D721Med (cell line): ENCODE measurements around the gene SH3RF3.

Experiments
- DNase-seq: peaks from one replicate; pipeline ENCODE4 v3.0.0; 2011; ENCODE audit warnings: low spot score; ENCODE audit not compliant: insufficient read length
- FAIRE-seq: peaks from 2 replicates; lab custom pipeline; 2011; peaks lifted over from hg19 to GRCh38; lab: Jason Lieb, UNC
- CTCF ChIP-seq: IDR thresholded peaks from 2 replicates; pipeline ENCODE4 v1.5.1; 2012; ENCODE audit warnings: mild to moderate bottlenecking, control low read depth; ENCODE audit not compliant: insufficient read depth; ENCODE audit errors: missing control alignments

Gene SH3RF3

DNA sequence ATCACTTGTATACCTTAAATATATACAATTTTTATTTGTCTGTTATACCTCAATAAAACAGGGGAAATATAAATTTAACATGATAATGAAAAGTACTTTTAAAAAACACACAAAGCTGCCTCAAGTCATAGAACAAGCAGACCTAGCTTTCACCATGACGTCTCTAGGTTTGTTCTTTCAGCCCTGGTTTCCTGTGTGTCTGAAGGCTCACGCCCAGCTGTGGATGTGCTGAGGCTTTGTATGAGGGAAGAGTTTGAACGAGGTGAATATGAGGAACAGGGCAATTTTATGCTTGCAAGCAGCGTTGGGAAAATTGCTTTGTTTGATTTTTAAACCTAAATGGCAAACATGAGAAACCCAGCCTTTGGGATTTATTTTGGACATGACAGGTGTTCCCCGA lies 15.3 kb downstream of the SH3RF3 start:
- no peak for TF ChIP-seq CTCF
- FAIRE-seq (no peak), DNase-seq (no peak)

- DNase-seq (no peak), FAIRE-seq (no peak)
- TF ChIP-seq CTCF = no peak
Measured at GRCh38 chr2:109144721-109145120, 15.7 kb downstream of the SH3RF3 start.

DNA sequence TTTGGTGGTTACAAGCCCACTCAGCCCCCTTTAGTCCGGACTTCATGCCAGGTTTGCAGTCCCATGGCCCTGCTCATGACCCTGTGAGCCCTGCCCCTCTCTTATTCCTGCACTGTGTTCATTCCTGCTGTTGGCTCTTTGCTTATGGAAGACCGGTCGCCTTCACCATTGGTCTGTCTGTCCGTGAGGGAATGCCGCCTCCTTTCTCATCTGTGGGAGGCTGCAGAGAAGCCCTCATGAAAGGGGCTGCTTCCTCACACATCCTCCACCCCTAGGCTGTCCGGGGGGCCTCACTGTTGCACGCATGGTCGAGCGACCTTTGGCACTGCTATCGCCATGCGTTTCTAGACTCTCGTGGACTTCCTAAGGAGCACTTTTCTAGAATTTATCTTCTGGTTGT lies 16.3 kb downstream of the SH3RF3 start:
- no peak for TF ChIP-seq CTCF
- no peak for DNase-seq
- no peak for FAIRE-seq

- no peak for TF ChIP-seq CTCF
- no peak for FAIRE-seq
- DNase-seq = no peak
Measured at GRCh38 chr2:109147405-109147804, 18.4 kb downstream of the SH3RF3 start.

DNA sequence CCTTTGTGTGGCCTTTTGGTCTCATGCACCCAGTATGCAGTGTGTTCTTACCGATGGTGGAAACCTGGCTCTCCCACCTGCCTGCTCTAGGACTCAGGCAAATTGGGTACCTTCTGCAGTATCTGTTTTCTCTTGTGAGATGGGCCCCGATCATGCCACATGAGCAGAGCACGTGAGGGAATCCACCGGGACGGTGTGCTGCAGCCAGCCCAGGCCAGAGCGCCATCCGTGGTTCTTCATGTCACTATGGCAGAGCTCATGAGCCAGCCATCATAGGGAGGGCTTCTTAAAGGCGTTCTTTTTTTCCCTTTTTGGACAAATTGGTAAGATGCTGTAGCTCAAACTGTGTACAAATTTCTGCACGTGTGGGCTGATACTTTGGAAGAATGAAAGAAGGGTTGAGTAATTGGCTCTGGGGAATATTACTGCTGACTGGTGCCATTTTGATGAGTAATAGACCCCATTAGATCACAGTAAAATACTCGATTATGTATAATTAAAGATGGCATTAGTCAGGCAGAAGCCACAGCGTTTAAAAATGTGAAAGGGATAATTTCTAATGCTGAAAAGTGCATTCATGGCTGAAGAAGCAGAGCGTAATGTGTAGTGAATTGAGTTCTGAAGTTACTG lies 19.2 kb downstream of the SH3RF3 start:
- no peak for TF ChIP-seq CTCF
- no peak for FAIRE-seq
- no peak for DNase-seq

- FAIRE-seq (no peak), DNase-seq (no peak)
- no peak for TF ChIP-seq CTCF
Measured at GRCh38 chr2:109148991-109149645, 20.1 kb downstream of the SH3RF3 start.

GRCh38 chr2:109150559-109150958 lies 21.6 kb downstream of the SH3RF3 start:
- no peak for DNase-seq
- FAIRE-seq = no peak
- TF ChIP-seq CTCF = no peak
